Measurements from ENCODE around the gene GZMB. TPM values are rescaled to one million over a fixed set of nuclear protein-coding genes. Genes with fewer than 3 reads are reported as not detected.

GZMB gene
- total RNA-seq (2022) (not detected in 2 replicates), Bru-seq, nascent RNA (not detected), BruChase-seq, experiment 1, labeled RNA remaining after a 6-hour chase (not detected), BruChase-seq, experiment 2, labeled RNA remaining after a 2-hour chase (not detected)
- long read RNA-seq, result 0 reads

GRCh38 chr14:24634158-24634557 lies at the start of gene GZMB:
TSS of gene GZMB (minus strand) at chr14:24634190. CDS start at chr14:24634160, 30 bp downstream.
- TF ChIP-seq CTCF (IDR thresholded peaks at IDR 0.05; ENCODE audit: unreplicated experiment), result no peak
- H3K27me3 Mint-ChIP-seq (ENCODE audit: unreplicated experiment), result no peaks in the 10 kb centered on the region
- no TSS peak for BruUV-seq (replicated peaks)
- no peak within 1 kb of the TSS for H3K27ac Mint-ChIP-seq (ENCODE audit: unreplicated experiment)
- CTCF ChIA-PET, result no interaction called here
- no peaks in the 10 kb centered on the region for H3K9me3 Mint-ChIP-seq (ENCODE audit: low read depth, unreplicated experiment)
- intact Hi-C loops (cut with micrococcal nuclease; ENCODE audit: unreplicated experiment), result no loop called here
- peaks cover 12% of the 10 kb centered on the region for H3K4me1 Mint-ChIP-seq (ENCODE audit: low read depth, unreplicated experiment)
- no peaks in the 10 kb centered on the region for H3K36me3 Mint-ChIP-seq (ENCODE audit: insufficient read depth, unreplicated experiment)
- DNase-seq, result no peak
- H3K4me3 Mint-ChIP-seq (ENCODE audit: low read depth, unreplicated experiment), result no peak within 1 kb of the TSS

- Mint-ChIP-seq H3K36me3 (ENCODE audit: insufficient read depth, unreplicated experiment) (no peaks in the 10 kb centered on the region), H3K27ac (ENCODE audit: unreplicated experiment) (no peak overlapping the region), H3K4me3 (ENCODE audit: low read depth, unreplicated experiment) (no peak overlapping the region), H3K4me1 (ENCODE audit: low read depth, unreplicated experiment) (peaks cover 8% of the 10 kb centered on the region), H3K9me3 (ENCODE audit: low read depth, unreplicated experiment) (no peaks in the 10 kb centered on the region), H3K27me3 (ENCODE audit: unreplicated experiment) (peaks cover 72% of the 10 kb centered on the region)
- BruUV-seq (replicated peaks), result no TSS peak
- DNase-seq, result no peak
- intact Hi-C loops (cut with micrococcal nuclease; ENCODE audit: unreplicated experiment), result no loop called here
- no peak for TF ChIP-seq CTCF (IDR thresholded peaks at IDR 0.05; ENCODE audit: unreplicated experiment)
- CTCF ChIA-PET, result no interaction called here
Observed at GRCh38 chr14:24681056-24681455, 47.1 kb upstream of the GZMB start.

GRCh38 chr14:24680516-24680915 lies 46.5 kb upstream of the GZMB start:
- H3K4me1 Mint-ChIP-seq (ENCODE audit: low read depth, unreplicated experiment), result peaks cover 8% of the 10 kb centered on the region
- no peak overlapping the region for H3K4me3 Mint-ChIP-seq (ENCODE audit: low read depth, unreplicated experiment)
- no peak for TF ChIP-seq CTCF (IDR thresholded peaks at IDR 0.05; ENCODE audit: unreplicated experiment)
- CTCF ChIA-PET, result no interaction called here
- H3K36me3 Mint-ChIP-seq (ENCODE audit: insufficient read depth, unreplicated experiment), result no peaks in the 10 kb centered on the region
- no peak overlapping the region for H3K27ac Mint-ChIP-seq (ENCODE audit: unreplicated experiment)
- intact Hi-C loops (cut with micrococcal nuclease; ENCODE audit: unreplicated experiment), result no loop called here
- no peaks in the 10 kb centered on the region for H3K9me3 Mint-ChIP-seq (ENCODE audit: low read depth, unreplicated experiment)
- H3K27me3 Mint-ChIP-seq (ENCODE audit: unreplicated experiment), result peaks cover 67% of the 10 kb centered on the region
- BruUV-seq (replicated peaks), result no TSS peak
- DNase-seq, result no peak

GRCh38 chr14:24679248-24679961 lies 45.4 kb upstream of the GZMB start:
- CTCF ChIA-PET, result interaction anchor here (0.7 kb wide), 1 partner anchor 182 kb away, joined by 4 read pairs; no protein-coding TSS in a partner anchor
- no peaks in the 10 kb centered on the region for H3K36me3 Mint-ChIP-seq (ENCODE audit: insufficient read depth, unreplicated experiment)
- H3K4me1 Mint-ChIP-seq (ENCODE audit: low read depth, unreplicated experiment), result peaks cover 8% of the 10 kb centered on the region
- H3K27me3 Mint-ChIP-seq (ENCODE audit: unreplicated experiment), result peaks cover 56% of the 10 kb centered on the region
- no TSS peak for BruUV-seq (replicated peaks)
- H3K9me3 Mint-ChIP-seq (ENCODE audit: low read depth, unreplicated experiment), result no peaks in the 10 kb centered on the region
- no peak for DNase-seq
- no peak overlapping the region for H3K27ac Mint-ChIP-seq (ENCODE audit: unreplicated experiment)
- TF ChIP-seq CTCF (IDR thresholded peaks at IDR 0.05; ENCODE audit: unreplicated experiment), result no peak
- H3K4me3 Mint-ChIP-seq (ENCODE audit: low read depth, unreplicated experiment), result peak overlapping the region; percentile 66
- intact Hi-C loops (cut with micrococcal nuclease; ENCODE audit: unreplicated experiment), result loop anchor here (1.0 to 10.0 kb wide), 3 partner anchors 74 to 347 kb away; no protein-coding TSS in a partner anchor
